ENCODE results near the gene TAF3.

DNA sequence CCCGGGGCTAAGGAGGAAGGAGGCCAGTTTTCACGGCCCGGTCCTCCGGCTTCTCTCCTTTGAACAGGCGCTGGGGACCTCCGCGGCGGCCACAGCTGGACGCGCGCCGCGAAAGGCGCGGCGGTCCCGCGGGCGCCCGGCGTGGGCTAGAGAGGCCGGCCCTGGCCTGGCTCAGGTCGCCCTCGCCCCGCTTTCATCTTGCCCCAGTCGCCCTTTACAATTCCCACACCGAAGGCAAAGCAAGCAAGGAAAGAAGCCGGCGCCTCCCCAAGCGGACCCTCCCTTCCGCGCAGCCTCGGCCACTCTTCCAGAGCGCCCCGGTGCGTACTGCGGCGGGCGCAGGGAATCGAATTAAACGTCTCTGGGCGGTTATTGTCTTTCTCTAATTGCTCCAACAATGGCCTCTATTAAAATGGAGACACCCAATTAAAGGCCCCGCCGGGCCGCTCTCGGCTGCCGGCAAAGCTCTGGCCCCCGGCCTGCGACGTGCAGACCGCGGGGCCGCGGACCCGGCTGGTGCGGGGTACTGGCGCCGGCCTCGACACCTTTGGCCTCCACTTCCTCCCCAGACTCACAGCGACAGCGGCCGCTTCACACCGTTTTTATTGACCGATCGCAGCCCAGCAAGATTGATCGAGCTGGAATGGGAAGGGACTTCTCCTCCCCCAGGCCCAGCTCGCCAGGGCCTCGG lies 231.7 kb downstream of the TAF3 start:
- TF ChIP-seq, protein P1, sequence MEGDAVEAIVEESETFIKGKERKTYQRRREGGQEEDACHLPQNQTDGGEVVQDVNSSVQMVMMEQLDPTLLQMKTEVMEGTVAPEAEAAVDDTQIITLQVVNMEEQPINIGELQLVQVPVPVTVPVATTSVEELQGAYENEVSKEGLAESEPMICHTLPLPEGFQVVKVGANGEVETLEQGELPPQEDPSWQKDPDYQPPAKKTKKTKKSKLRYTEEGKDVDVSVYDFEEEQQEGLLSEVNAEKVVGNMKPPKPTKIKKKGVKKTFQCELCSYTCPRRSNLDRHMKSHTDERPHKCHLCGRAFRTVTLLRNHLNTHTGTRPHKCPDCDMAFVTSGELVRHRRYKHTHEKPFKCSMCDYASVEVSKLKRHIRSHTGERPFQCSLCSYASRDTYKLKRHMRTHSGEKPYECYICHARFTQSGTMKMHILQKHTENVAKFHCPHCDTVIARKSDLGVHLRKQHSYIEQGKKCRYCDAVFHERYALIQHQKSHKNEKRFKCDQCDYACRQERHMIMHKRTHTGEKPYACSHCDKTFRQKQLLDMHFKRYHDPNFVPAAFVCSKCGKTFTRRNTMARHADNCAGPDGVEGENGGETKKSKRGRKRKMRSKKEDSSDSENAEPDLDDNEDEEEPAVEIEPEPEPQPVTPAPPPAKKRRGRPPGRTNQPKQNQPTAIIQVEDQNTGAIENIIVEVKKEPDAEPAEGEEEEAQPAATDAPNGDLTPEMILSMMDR (IDR thresholded peaks at IDR 0.05; ENCODE audit: low read length): no peak
- TF ChIP-seq EZH2phosphoT487 (IDR thresholded peaks at IDR 0.05; ENCODE audit: low read length): no peak
- TF ChIP-seq EZH2 (optimal IDR thresholded peaks at IDR 0.05; ENCODE audit: low read depth, low read length): no peak
